ELF-1 (cell line): ENCODE results near the gene GABRG3.

Experiments used
- DNase-seq: peaks from one replicate; pipeline ENCODE4 v3.0.0-alpha.2; 2016; ENCODE audit warnings: low read depth, low spot score

GABRG3 gene

GRCh38 chr15:26970712-26971210, at the start of gene GABRG3:
Gene GABRG3, plus strand, starts transcription at chr15:26971181.
- peak; percentile 50 for DNase-seq

GRCh38 chr15:26921433-26921832, 49.5 kb upstream of the GABRG3 start:
- DNase-seq, result no peak

GRCh38 chr15:26926081-26926480, 44.9 kb upstream of the GABRG3 start:
- no peak for DNase-seq

- DNase-seq, result no peak
These were observed 42.9 kb upstream of the GABRG3 start for GRCh38 chr15:26928051-26928450.

- no peak for DNase-seq
These were observed 41.4 kb upstream of the GABRG3 start for GRCh38 chr15:26929588-26929987.

GRCh38 chr15:26934848-26935247, 36.1 kb upstream of the GABRG3 start:
- DNase-seq, result no peak

- DNase-seq, result no peak
These were observed 35.7 kb upstream of the GABRG3 start for GRCh38 chr15:26935322-26935721.

- no peak for DNase-seq
These were observed 34.5 kb upstream of the GABRG3 start for GRCh38 chr15:26936502-26936901.

GRCh38 chr15:26937134-26937533, 33.8 kb upstream of the GABRG3 start:
- no peak for DNase-seq

GRCh38 chr15:26939398-26939797, 31.6 kb upstream of the GABRG3 start:
- no peak for DNase-seq

- no peak for DNase-seq
These were observed 29.5 kb upstream of the GABRG3 start for GRCh38 chr15:26941489-26941888.

GRCh38 chr15:26943866-26944265, 27.1 kb upstream of the GABRG3 start:
- DNase-seq, result no peak

GRCh38 chr15:26945046-26945445, 25.9 kb upstream of the GABRG3 start:
- DNase-seq, result peak; percentile 15

GRCh38 chr15:26950001-26950400, 21.0 kb upstream of the GABRG3 start:
- DNase-seq, result no peak

- no peak for DNase-seq
These were observed 16.6 kb upstream of the GABRG3 start for GRCh38 chr15:26954403-26954802.

GRCh38 chr15:26967719-26968269, 3.2 kb upstream of the GABRG3 start:
- peak; percentile 88 for DNase-seq

GRCh38 chr15:26968806-26969205, 2.2 kb upstream of the GABRG3 start:
- no peak for DNase-seq

- DNase-seq, result peak; percentile 39
These were observed 464 bp downstream of the GABRG3 start for GRCh38 chr15:26971271-26972018.

GRCh38 chr15:26972636-26973035, 1.7 kb downstream of the GABRG3 start:
- DNase-seq, result no peak

GRCh38 chr15:26974120-26974780, 3.3 kb downstream of the GABRG3 start:
- DNase-seq, result no peak

- no peak for DNase-seq
These were observed 10.5 kb downstream of the GABRG3 start for GRCh38 chr15:26981492-26981891.

- no peak for DNase-seq
These were observed 12.8 kb downstream of the GABRG3 start for GRCh38 chr15:26983822-26984221.

- DNase-seq, result no peak
These were observed 14.1 kb downstream of the GABRG3 start for GRCh38 chr15:26985050-26985449.
